ENCODE measurements around the gene PHF13. TPM values are rescaled to one million over a fixed set of nuclear protein-coding genes. Genes with fewer than 3 reads are reported as not detected.

Gene PHF13
- total and polyA plus RNA-seq, 9 of the 15 experiments (the other 6 are each of a cell fraction or from before 2014, with no cell fraction given), result 1.8 to 36.1 (median 11.7) TPM

DNA sequence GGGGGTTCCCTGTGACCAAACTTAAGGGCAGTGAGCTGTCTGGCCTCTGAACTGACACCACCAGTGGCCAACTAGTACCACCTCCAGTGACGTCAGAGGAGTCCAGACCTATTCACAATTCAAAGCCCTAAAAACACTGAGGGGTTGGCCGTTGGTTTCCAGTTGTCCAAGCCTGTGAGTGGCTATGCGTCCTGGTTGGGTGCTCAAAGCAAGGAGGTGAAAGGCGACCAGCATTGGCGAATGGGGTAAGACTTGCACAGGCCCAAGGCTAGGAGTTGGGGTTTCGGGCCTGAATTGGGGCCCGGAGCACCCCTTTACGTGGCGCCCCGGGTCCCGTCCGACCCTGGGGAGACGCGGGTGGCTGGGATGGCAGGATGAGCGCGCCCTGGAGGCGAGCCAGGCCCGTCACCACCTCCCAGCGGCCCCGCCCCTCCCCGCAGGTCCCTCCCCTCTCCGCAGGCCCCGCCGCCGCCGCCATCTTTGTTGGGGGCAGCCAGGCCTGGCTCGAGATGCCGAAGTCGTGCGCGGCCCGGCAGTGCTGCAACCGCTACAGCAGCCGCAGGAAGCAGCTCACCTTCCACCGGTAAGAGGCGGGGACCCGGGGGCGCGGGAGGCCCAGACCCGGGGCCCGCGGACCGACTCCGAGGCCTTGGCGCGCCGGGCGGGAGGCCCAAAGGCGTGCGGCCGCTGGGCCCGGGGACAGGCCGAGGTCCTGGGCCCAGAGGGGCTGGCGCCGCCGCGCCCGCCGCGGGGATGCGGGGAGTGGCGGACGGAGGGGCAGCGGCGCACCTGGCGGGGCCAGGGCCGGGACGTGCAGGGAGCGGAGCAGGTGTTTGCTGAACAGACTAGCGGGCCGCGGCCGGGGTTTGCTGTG lies 11.4 kb downstream of the PHF13 start, which contains the start of gene THAP3 (continued):
- TF ChIP-seq, protein P1, sequence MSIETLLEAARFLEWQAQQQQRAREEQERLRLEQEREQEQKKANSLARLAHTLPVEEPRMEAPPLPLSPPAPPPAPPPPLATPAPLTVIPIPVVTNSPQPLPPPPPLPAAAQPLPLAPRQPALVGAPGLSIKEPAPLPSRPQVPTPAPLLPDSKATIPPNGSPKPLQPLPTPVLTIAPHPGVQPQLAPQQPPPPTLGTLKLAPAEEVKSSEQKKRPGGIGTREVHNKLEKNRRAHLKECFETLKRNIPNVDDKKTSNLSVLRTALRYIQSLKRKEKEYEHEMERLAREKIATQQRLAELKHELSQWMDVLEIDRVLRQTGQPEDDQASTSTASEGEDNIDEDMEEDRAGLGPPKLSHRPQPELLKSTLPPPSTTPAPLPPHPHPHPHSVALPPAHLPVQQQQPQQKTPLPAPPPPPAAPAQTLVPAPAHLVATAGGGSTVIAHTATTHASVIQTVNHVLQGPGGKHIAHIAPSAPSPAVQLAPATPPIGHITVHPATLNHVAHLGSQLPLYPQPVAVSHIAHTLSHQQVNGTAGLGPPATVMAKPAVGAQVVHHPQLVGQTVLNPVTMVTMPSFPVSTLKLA (conservative IDR thresholded peaks at IDR 0.05), result peak in 1 of 2 experiments; percentile 57; a peak in 2 of 4 replicates
- 0 out of 2 replicates have a peak, but pooled peaks have one; percentile 1 for TF ChIP-seq MXI1 (IDR thresholded peaks at IDR 0.05; ENCODE audit: low read depth, low read length)
- TF ChIP-seq MYNN (IDR thresholded peaks at IDR 0.05), result peak; percentile 82
- no peak for TF ChIP-seq MYNN (CRISPR knock-in tag; IDR thresholded peaks at IDR 0.05)
- no peak for TF ChIP-seq TSC22D4 (tag; IDR thresholded peaks at IDR 0.05)
- TF ChIP-seq BHLHE40 (IDR thresholded peaks at IDR 0.05; ENCODE audit: low read length), result peak; percentile 4; the same call in 1 of the 2 replicates
- TF ChIP-seq SUPT5H (IDR thresholded peaks at IDR 0.05), result peak; percentile 83
- no peak for TF ChIP-seq ZEB2 (IDR thresholded peaks at IDR 0.05)
- peak; percentile 68; the same call in 1 of the 2 replicates for TF ChIP-seq HDGF (IDR thresholded peaks at IDR 0.05)
- TF ChIP-seq FOXP1 (CRISPR knock-in tag; IDR thresholded peaks at IDR 0.05), result 0 out of 2 replicates have a peak, but pooled peaks have one; percentile 53
- TF ChIP-seq ARID1B (IDR thresholded peaks at IDR 0.05), result no peak
- peak; percentile 31 to 41; a peak in 2 of 4 replicates for TF ChIP-seq NRF1 (conservative IDR thresholded peaks at IDR 0.05 in 1 of 2, IDR thresholded peaks at IDR 0.05 in 1 of 2)
- 0 out of 4 replicates have a peak, but pooled peaks of 1 of the 2 experiments have one; percentile 1 for TF ChIP-seq RCOR1 (IDR thresholded peaks at IDR 0.05; ENCODE audit: borderline replicate concordance in 1 of 2, low read depth in 2 of 2, low read length in 2 of 2)
- TF ChIP-seq NFIC (IDR thresholded peaks at IDR 0.05), result peak; percentile 94
- 0 out of 2 replicates have a peak, but pooled peaks have one; percentile 30 for TF ChIP-seq SMARCA4 (IDR thresholded peaks at IDR 0.05)
- TF ChIP-seq NR2C2 (CRISPR knock-in tag; IDR thresholded peaks at IDR 0.05), result no peak
- TF ChIP-seq NR2C2 (tag; IDR thresholded peaks at IDR 0.05), result peak; percentile 77
- peak in 1 of 2 experiments; percentile 30; a peak in 2 of 4 replicates for TF ChIP-seq RAD21 (CRISPR knock-in tag; conservative IDR thresholded peaks at IDR 0.05 in 1 of 2, IDR thresholded peaks at IDR 0.05 in 1 of 2)
- peak; percentile 72 for TF ChIP-seq RBFOX2 (IDR thresholded peaks at IDR 0.05; ENCODE audit: low read depth, low read length)
- TF ChIP-seq, protein P2, sequence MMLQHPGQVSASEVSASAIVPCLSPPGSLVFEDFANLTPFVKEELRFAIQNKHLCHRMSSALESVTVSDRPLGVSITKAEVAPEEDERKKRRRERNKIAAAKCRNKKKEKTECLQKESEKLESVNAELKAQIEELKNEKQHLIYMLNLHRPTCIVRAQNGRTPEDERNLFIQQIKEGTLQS (IDR thresholded peaks at IDR 0.05), result peak; percentile 81
- TF ChIP-seq, protein P2 (CRISPR knock-in tag; conservative IDR thresholded peaks at IDR 0.05), result no peak; the same call in 1 of the 2 replicates
- TF ChIP-seq, protein P3, sequence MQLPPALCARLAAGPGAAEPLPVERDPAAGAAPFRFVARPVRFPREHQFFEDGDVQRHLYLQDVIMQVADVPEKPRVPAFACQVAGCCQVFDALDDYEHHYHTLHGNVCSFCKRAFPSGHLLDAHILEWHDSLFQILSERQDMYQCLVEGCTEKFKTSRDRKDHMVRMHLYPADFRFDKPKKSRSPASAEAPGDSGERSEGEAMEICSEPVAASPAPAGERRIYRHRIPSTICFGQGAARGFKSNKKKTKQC (CRISPR knock-in tag; IDR thresholded peaks at IDR 0.05), result peak; percentile 88; the same call in 1 of the 2 replicates
- TF ChIP-seq, protein P4, sequence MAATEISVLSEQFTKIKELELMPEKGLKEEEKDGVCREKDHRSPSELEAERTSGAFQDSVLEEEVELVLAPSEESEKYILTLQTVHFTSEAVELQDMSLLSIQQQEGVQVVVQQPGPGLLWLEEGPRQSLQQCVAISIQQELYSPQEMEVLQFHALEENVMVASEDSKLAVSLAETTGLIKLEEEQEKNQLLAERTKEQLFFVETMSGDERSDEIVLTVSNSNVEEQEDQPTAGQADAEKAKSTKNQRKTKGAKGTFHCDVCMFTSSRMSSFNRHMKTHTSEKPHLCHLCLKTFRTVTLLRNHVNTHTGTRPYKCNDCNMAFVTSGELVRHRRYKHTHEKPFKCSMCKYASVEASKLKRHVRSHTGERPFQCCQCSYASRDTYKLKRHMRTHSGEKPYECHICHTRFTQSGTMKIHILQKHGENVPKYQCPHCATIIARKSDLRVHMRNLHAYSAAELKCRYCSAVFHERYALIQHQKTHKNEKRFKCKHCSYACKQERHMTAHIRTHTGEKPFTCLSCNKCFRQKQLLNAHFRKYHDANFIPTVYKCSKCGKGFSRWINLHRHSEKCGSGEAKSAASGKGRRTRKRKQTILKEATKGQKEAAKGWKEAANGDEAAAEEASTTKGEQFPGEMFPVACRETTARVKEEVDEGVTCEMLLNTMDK (IDR thresholded peaks at IDR 0.05; ENCODE audit: borderline replicate concordance, insufficient read depth, low read depth, low read length, poor library complexity, severe bottlenecking), result peak; percentile 23
- TF ChIP-seq SNRNP70 (optimal IDR thresholded peaks at IDR 0.05; ENCODE audit: low read depth, low read length), result no peak

All from K562 (cell line).